Adrenal gland (tissue), 5 donors: ENCODE measurements around the gene SLC7A9.

Source experiments
- POLR2A ChIP-seq, 2 donors: fragments of 450-650 bp; IDR thresholded peaks; one replicate each; pipeline ENCODE4 v1.6.1; 2017; ENCODE audit warnings: antibody characterized with exemption in 2 of 2, mild to moderate bottlenecking in 2 of 2, moderate library complexity in 1 of 2
- TF ChIP-seq, protein P1 (sequence below), 6 experiments: fragments of 450-650 bp in 4 of 6; fragments of 200-600 bp in 2 of 6; sonication (generic) in 1 of 6; IDR thresholded peaks; 1 replicate in 5 of 6; 2 replicates in 1 of 6; pipeline versions ENCODE4 v1.5.1 to v1.8.0; 2016 to 2021; ENCODE audit warnings: antibody characterized with exemption in 6 of 6, mild to moderate bottlenecking in 2 of 6, moderate library complexity in 1 of 6
- donor health status: DM: no; HTN: no; CAD: no.

- TF ChIP-seq, protein P1, sequence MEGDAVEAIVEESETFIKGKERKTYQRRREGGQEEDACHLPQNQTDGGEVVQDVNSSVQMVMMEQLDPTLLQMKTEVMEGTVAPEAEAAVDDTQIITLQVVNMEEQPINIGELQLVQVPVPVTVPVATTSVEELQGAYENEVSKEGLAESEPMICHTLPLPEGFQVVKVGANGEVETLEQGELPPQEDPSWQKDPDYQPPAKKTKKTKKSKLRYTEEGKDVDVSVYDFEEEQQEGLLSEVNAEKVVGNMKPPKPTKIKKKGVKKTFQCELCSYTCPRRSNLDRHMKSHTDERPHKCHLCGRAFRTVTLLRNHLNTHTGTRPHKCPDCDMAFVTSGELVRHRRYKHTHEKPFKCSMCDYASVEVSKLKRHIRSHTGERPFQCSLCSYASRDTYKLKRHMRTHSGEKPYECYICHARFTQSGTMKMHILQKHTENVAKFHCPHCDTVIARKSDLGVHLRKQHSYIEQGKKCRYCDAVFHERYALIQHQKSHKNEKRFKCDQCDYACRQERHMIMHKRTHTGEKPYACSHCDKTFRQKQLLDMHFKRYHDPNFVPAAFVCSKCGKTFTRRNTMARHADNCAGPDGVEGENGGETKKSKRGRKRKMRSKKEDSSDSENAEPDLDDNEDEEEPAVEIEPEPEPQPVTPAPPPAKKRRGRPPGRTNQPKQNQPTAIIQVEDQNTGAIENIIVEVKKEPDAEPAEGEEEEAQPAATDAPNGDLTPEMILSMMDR (IDR thresholded peaks at IDR 0.05), result no peak
- TF ChIP-seq POLR2A (IDR thresholded peaks at IDR 0.05), result no peak
These were observed 503 bp upstream of the SLC7A9 start for GRCh38 chr19:32869966-32870573.
